ENCODE data around the gene FXYD5. TPM values are rescaled to one million over a fixed set of nuclear protein-coding genes. Genes with fewer than 3 reads are reported as not detected.

FXYD5 gene
- total RNA-seq, 2 experiments from 2014 or later, result 455 to 524 TPM

DNA sequence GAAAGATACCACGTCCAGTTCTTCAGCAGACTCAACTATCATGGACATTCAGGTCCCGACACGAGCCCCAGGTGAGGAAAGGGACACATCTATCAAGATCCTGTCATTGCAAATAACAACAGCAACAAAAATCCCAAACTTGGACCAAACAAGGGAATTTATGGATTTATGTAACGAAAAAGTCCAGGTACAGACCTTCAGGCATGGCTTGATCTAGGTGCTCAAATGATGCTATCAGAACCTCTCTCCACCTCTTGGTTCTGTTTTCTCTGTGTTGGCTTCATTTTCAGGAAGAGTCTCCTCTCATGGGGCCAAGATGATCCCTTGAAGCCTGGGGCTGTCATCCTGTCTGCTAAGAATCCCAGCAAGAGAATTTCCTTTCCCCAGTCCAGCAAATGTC, 2.9 kb downstream of the FXYD5 start:
- ChIA-PET POLR2A (no interaction called here), CTCF (interaction anchor here (0.7 to 0.8 kb wide), 2 partner anchors 8 to 56 kb away, joined by 3 read pairs; no protein-coding TSS in a partner anchor)
- Mint-ChIP-seq H3K9me3 (peaks cover 12% of the 10 kb centered on the region), H3K27ac (no peak overlapping the region), H3K36me3 (ENCODE audit: low read depth) (peaks cover 78% of the 10 kb centered on the region), H3K4me3 (peak overlapping the region; percentile 100), H3K4me1 (peaks cover 62% of the 10 kb centered on the region), H3K27me3 (no peaks in the 10 kb centered on the region)
- no peak for DNase-seq

DNA sequence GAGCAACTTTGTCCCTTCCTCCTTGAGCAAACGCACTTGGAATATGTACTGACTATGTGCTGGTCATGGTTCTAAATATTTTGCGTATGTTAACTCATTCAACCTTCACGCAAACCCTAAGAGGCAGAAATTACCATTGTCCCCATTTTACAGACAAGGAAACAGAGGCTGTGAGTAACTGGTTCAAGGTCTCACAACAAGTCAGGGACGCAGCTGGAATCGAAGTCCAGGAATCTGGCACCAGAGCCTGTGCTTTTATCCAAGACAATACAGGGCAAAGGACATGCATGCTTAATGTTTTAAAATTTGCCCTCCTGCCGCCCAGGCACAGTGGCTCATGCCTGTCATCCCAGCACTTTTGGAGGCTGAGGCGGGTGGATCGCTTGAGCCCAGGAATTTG, 5.1 kb downstream of the FXYD5 start:
- CTCF ChIA-PET, result interaction anchor here (0.6 kb wide), 1 partner anchor 109 kb away, joined by 3 read pairs; the partner anchor contains the start of gene USF2
- POLR2A ChIA-PET, result interaction anchor here (0.6 kb wide), 1 partner anchor 852 kb away, joined by 3 read pairs; no protein-coding TSS in a partner anchor
- no peak overlapping the region for H3K4me3 Mint-ChIP-seq
- no peak overlapping the region for H3K27ac Mint-ChIP-seq
- peaks cover 31% of the 10 kb centered on the region for H3K9me3 Mint-ChIP-seq
- no peaks in the 10 kb centered on the region for H3K27me3 Mint-ChIP-seq
- peaks cover 99% of the 10 kb centered on the region for H3K36me3 Mint-ChIP-seq (ENCODE audit: low read depth)
- peaks cover 48% of the 10 kb centered on the region for H3K4me1 Mint-ChIP-seq
- DNase-seq, result no peak

- H3K27me3 Mint-ChIP-seq, result no peaks in the 10 kb centered on the region
- CTCF ChIA-PET, result interaction anchor here (0.7 to 2.4 kb wide), 4 partner anchors 12 to 25 kb away, joined by 3 to 10 read pairs (median 4); no protein-coding TSS in a partner anchor
- DNase-seq, result no peak
- no peak overlapping the region for H3K27ac Mint-ChIP-seq
- H3K4me1 Mint-ChIP-seq, result peaks cover 51% of the 10 kb centered on the region
- POLR2A ChIA-PET, result no interaction called here
- peaks cover 100% of the 10 kb centered on the region for H3K36me3 Mint-ChIP-seq (ENCODE audit: low read depth)
- H3K4me3 Mint-ChIP-seq, result no peak overlapping the region
- H3K9me3 Mint-ChIP-seq, result peaks cover 42% of the 10 kb centered on the region
These were observed 6.3 kb downstream of the FXYD5 start for GRCh38 chr19:35160629-35161433.

DNA sequence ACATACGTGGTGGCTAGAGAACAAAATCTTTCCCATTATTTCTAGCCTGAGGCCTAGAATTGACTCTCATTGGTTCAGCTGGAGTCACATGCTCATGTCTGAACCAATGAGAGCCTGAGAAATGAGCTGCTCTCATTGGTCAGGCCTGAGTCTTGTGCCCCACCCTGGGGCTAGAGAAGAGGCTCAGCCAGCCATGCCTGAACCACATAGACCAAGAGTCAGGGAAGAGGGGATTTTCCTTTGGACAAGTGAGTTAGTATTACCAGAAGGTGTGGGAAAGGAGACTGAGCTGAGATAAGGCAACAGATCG, 6.9 kb downstream of the FXYD5 start:
- POLR2A ChIA-PET, result no interaction called here
- H3K4me1 Mint-ChIP-seq, result peaks cover 50% of the 10 kb centered on the region
- CTCF ChIA-PET, result interaction anchor here (0.6 to 2.9 kb wide), 6 partner anchors 8 to 25 kb away, joined by 3 to 10 read pairs (median 4); partner anchors contain the start of gene FXYD5
- H3K4me3 Mint-ChIP-seq, result no peak overlapping the region
- H3K27ac Mint-ChIP-seq, result peak overlapping the region; percentile 16
- H3K9me3 Mint-ChIP-seq, result peaks cover 47% of the 10 kb centered on the region
- no peaks in the 10 kb centered on the region for H3K27me3 Mint-ChIP-seq
- DNase-seq, result no peak
- H3K36me3 Mint-ChIP-seq (ENCODE audit: low read depth), result peaks cover 100% of the 10 kb centered on the region

GRCh38 chr19:35162471-35163326, 8.2 kb downstream of the FXYD5 start:
- CTCF ChIA-PET, result interaction anchor here (0.7 to 2.9 kb wide), 4 partner anchors 9 to 21 kb away, joined by 3 to 10 read pairs (median 8); partner anchors contain the start of genes FXYD5 and FXYD7

DNA sequence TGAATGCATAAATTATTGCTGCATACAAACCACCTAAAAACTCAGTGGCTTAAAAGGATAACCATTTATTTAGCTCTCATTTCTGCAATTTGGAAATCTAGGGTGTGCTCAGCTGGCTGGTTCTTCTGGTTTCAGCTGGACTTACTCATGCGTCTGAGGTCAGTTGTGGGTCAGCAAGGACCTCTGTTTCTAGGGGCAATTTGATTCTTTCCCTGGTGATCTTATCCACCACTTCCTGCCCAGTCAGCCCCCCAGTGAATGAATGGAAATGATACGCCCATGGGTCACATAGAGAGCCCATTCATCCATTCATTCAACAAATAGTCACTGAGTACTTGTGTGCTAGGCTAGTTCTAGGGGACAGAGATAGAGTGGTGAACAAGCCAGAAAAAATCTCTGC, 9.9 kb downstream of the FXYD5 start:
- ChIA-PET POLR2A (no interaction called here), CTCF (interaction anchor here (0.7 kb wide), 1 partner anchor 680 kb away, joined by 3 read pairs; no protein-coding TSS in a partner anchor)
- peaks cover 44% of the 10 kb centered on the region for H3K4me1 Mint-ChIP-seq

More at GRCh38 chr19:35162471-35163326, 8.2 kb downstream of the FXYD5 start:
- Mint-ChIP-seq H3K9me3 (peaks cover 51% of the 10 kb centered on the region), H3K27ac (no peak overlapping the region), H3K27me3 (no peaks in the 10 kb centered on the region), H3K36me3 (ENCODE audit: low read depth) (peaks cover 100% of the 10 kb centered on the region), H3K4me3 (no peak overlapping the region), H3K4me1 (peaks cover 50% of the 10 kb centered on the region)
- DNase-seq, result no peak
- POLR2A ChIA-PET, result interaction anchor here (0.6 kb wide), 1 partner anchor 18 kb away, joined by 3 read pairs; no protein-coding TSS in a partner anchor

DNA sequence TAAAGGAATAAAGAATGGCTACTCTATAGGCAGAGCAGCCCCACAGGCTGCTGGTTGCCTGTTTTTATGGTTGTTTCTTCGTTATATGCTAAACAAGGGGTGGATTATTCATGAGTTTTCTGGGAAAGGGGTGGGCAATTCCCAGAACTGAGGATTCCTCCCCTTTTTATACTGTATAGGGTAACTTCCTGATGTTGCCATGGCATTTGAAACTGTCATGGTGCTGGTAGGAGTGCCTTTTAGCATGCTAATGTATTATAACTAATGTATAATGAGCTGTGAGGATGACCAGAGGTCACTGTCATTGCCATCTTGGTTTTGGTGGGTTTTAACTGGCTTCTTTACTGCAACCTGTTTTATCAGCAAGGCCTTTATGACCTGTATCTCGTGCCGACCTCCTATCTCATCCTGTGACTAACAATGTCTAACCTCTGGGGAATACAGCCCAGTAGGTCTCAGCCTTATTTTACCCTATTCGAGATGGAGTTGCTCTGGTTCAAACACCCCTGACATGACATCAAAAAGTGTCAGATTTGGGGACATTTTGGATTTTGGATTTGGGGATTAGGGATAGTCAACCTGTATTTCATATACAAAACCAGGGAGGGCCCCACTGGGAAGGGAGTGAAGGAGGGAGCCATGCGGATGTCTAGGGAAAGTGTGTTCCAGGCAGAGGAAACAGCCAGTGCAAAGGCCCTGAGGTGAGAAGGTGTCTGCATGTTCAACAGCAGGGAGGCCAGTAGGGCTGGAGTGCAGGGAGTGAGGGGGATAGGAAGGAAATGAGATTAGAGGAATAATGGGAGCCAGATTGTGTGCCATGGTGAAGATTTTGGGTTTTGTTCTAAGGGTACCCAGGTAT, 10.9 kb downstream of the FXYD5 start:
- DNase-seq, result no peak
- CTCF ChIA-PET, result interaction anchor here (3.2 kb wide), 1 partner anchor 12 kb away, joined by 14 read pairs; the partner anchor contains the start of gene FXYD5
- POLR2A ChIA-PET, result no interaction called here
- H3K27me3 Mint-ChIP-seq, result no peaks in the 10 kb centered on the region
- H3K36me3 Mint-ChIP-seq (ENCODE audit: low read depth), result peaks cover 98% of the 10 kb centered on the region
- peaks cover 48% of the 10 kb centered on the region for H3K4me1 Mint-ChIP-seq
- no peak overlapping the region for H3K4me3 Mint-ChIP-seq
- peak overlapping the region; percentile 63 for H3K27ac Mint-ChIP-seq
- H3K9me3 Mint-ChIP-seq, result peaks cover 51% of the 10 kb centered on the region

More for the DNA sequence above, 9.9 kb downstream of the FXYD5 start:
- peaks cover 98% of the 10 kb centered on the region for H3K36me3 Mint-ChIP-seq (ENCODE audit: low read depth)
- peaks cover 51% of the 10 kb centered on the region for H3K9me3 Mint-ChIP-seq
- DNase-seq, result no peak
- no peak overlapping the region for H3K4me3 Mint-ChIP-seq
- no peak overlapping the region for H3K27ac Mint-ChIP-seq
- H3K27me3 Mint-ChIP-seq, result no peaks in the 10 kb centered on the region

GRCh38 chr19:35166100-35167063, 11.8 kb downstream of the FXYD5 start:
- Mint-ChIP-seq H3K27ac (peak overlapping the region; percentile 91), H3K4me1 (peaks cover 51% of the 10 kb centered on the region)

GRCh38 chr19:35167251-35168119, 12.9 kb downstream of the FXYD5 start:
- Mint-ChIP-seq H3K4me1 (peaks cover 51% of the 10 kb centered on the region), H3K4me3 (no peak overlapping the region), H3K9me3 (peaks cover 44% of the 10 kb centered on the region), H3K27ac (peak overlapping the region; percentile 91), H3K36me3 (ENCODE audit: low read depth) (peaks cover 93% of the 10 kb centered on the region), H3K27me3 (no peaks in the 10 kb centered on the region)
- ChIA-PET POLR2A (no interaction called here), CTCF (interaction anchor here (1.6 to 3.2 kb wide), 2 partner anchors 12 to 14 kb away, joined by 4 to 14 read pairs; partner anchors contain the start of gene FXYD5)
- DNase-seq, result peak; percentile 27

More at GRCh38 chr19:35166100-35167063, 11.8 kb downstream of the FXYD5 start:
- H3K36me3 Mint-ChIP-seq (ENCODE audit: low read depth), result peaks cover 95% of the 10 kb centered on the region
- ChIA-PET POLR2A (no interaction called here), CTCF (interaction anchor here (0.6 to 3.2 kb wide), 2 partner anchors 13 to 23 kb away, joined by 4 to 14 read pairs; partner anchors contain the start of genes FXYD5 and FXYD7)
- peaks cover 48% of the 10 kb centered on the region for H3K9me3 Mint-ChIP-seq
- H3K4me3 Mint-ChIP-seq, result peak overlapping the region; percentile 32
- no peaks in the 10 kb centered on the region for H3K27me3 Mint-ChIP-seq
- DNase-seq, result no peak

DNA sequence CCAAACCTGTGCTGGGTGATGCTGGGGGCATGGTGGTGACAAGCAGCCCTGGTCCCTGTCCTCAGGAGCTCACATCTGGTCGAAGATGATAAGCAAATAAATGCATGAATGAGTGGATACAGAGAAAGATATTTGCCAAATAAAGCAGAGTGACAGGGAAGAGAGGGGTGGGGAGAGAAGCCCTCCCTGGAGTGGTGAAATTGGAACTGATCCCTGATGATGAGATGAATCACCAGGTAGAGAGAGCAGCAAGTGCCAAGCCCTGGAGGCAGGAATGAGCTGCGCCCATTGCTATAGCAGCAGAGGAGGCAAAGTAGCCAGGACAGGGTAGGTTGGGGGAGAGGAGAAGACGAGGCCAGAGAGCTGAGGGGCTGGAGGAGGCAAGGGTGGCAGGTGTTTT, 13.7 kb downstream of the FXYD5 start:
- no peak for DNase-seq
- ChIA-PET POLR2A (no interaction called here), CTCF (interaction anchor here (1.6 to 3.2 kb wide), 2 partner anchors 12 to 15 kb away, joined by 4 to 14 read pairs; partner anchors contain the start of gene FXYD5)
- no peak overlapping the region for H3K4me3 Mint-ChIP-seq
- peak overlapping the region; percentile 87 for H3K27ac Mint-ChIP-seq
- no peaks in the 10 kb centered on the region for H3K27me3 Mint-ChIP-seq
- H3K4me1 Mint-ChIP-seq, result peaks cover 51% of the 10 kb centered on the region
- peaks cover 93% of the 10 kb centered on the region for H3K36me3 Mint-ChIP-seq (ENCODE audit: low read depth)
- H3K9me3 Mint-ChIP-seq, result peaks cover 39% of the 10 kb centered on the region

All from activated CD4-positive, alpha-beta T cell treated with anti-CD3 and anti-CD28 coated beads, Interleukin-2, amount 10 ng/mL, durations not matched to agents 7 days and 5 days (primary cell).